HG03066 (cell line): ENCODE results near the gene RNF217.

Experiments used
- ATAC-seq: cut with Tn5 transposase; IDR thresholded peaks from one replicate; pipeline ENCODE4 v1.9.1; 2021; ENCODE audit warnings: low read depth; ENCODE audit not compliant: unreplicated experiment

The RNF217 gene

GRCh38 chr6:125086716-125087115 is 124.5 kb downstream of the RNF217 start:
- ATAC-seq: no peak

GRCh38 chr6:125088963-125089362 is 126.7 kb downstream of the RNF217 start:
- ATAC-seq: no peak

- ATAC-seq: no peak
Observed at GRCh38 chr6:125094563-125094962, 132.3 kb downstream of the RNF217 start.

- ATAC-seq: no peak
Observed at GRCh38 chr6:125095580-125096301, 133.5 kb downstream of the RNF217 start.

GRCh38 chr6:125097186-125097585 is 134.9 kb downstream of the RNF217 start:
- no peak for ATAC-seq

GRCh38 chr6:125098253-125098652 is 136.0 kb downstream of the RNF217 start:
- no peak for ATAC-seq

- peak; percentile 75 for ATAC-seq
Observed at GRCh38 chr6:125099211-125100073, 137.2 kb downstream of the RNF217 start.

- no peak for ATAC-seq
Observed at GRCh38 chr6:125100074-125100652, 137.9 kb downstream of the RNF217 start.

GRCh38 chr6:125101128-125101527 is 138.9 kb downstream of the RNF217 start:
- ATAC-seq: no peak

- no peak for ATAC-seq
Observed at GRCh38 chr6:125101631-125102030, 139.4 kb downstream of the RNF217 start.

GRCh38 chr6:125102411-125102810 is 140.2 kb downstream of the RNF217 start:
- no peak for ATAC-seq

- ATAC-seq: no peak
Observed at GRCh38 chr6:125102891-125103290, 140.7 kb downstream of the RNF217 start.

- no peak for ATAC-seq
Observed at GRCh38 chr6:125104425-125104824, 142.2 kb downstream of the RNF217 start.

GRCh38 chr6:125107048-125107447 is 144.8 kb downstream of the RNF217 start:
- ATAC-seq: no peak

GRCh38 chr6:125107896-125108295 is 145.7 kb downstream of the RNF217 start:
- no peak for ATAC-seq

GRCh38 chr6:125110056-125110455 is 147.8 kb downstream of the RNF217 start:
- ATAC-seq: no peak

- no peak for ATAC-seq
Observed at GRCh38 chr6:125111219-125111983, 149.2 kb downstream of the RNF217 start.

- no peak for ATAC-seq
Observed at GRCh38 chr6:125112934-125113333, 150.7 kb downstream of the RNF217 start.

GRCh38 chr6:125114248-125114858 is 152.1 kb downstream of the RNF217 start:
- no peak for ATAC-seq

GRCh38 chr6:125116170-125116569 is 153.9 kb downstream of the RNF217 start:
- no peak for ATAC-seq
